Measurements from ENCODE around the gene SMG9. TPM values are rescaled to one million over a fixed set of nuclear protein-coding genes. Genes with fewer than 3 reads are reported as not detected.
"Not testable (repeated sequence)": the region's sequence is repeated elsewhere in the genome, so short reads cannot be mapped to it uniquely, and the experiment has no call there.

SMG9 gene
- total RNA-seq, 5 donors from 2014 or later (not counting 1 experiment from before 2014, with no cell fraction given), result 50.3 to 64.3 (median 56.8) TPM

- no peak for DNase-seq
- Mint-ChIP-seq H3K27me3 (no peaks in the 10 kb centered on the region), H3K36me3 (no peaks in the 10 kb centered on the region), H3K4me3 (no peak overlapping the region), H3K4me1 (no peaks in the 10 kb centered on the region), H3K27ac (no peak overlapping the region), H3K9me3 (no peaks in the 10 kb centered on the region)
- Histone ChIP-seq H3K36me3 (ENCODE audit: control insufficient read depth in 2 of 2, extremely low read depth in 1 of 2, insufficient read depth in 1 of 2, low read length in 1 of 2) (no peaks in the 10 kb centered on the region), H3K4me1 (ENCODE audit: control insufficient read depth in 1 of 2, extremely low read depth in 1 of 2, insufficient read depth in 2 of 2, low read length in 2 of 2) (no peaks in the 10 kb centered on the region), H3K9me3 (no peaks in the 10 kb centered on the region), H3K27ac (ENCODE audit: low read length) (no peak overlapping the region), H3K4me3 (ENCODE audit: control insufficient read depth in 1 of 2, extremely low read depth in 1 of 2, low read length in 1 of 2) (no peak overlapping the region), H3K27me3 (replicated peaks in 1 of 2; ENCODE audit: control insufficient read depth in 2 of 2, extremely low read depth in 1 of 2, insufficient read depth in 2 of 2, low read length in 1 of 2) (peaks cover 0 to 4% of the 10 kb centered on the region in 2 experiments)
- CTCF ChIA-PET, result no interaction called here
- 83% methylated on average over 1 of the region's 2 CpGs for WGBS (ENCODE audit: insufficient coverage)
- POLR2A ChIA-PET, result no interaction called here
- no peak for ATAC-seq (replicated peaks in 1 of 4)
These were observed 70.9 kb downstream of the SMG9 start for GRCh38 chr19:43683905-43684304.

- no peak for ATAC-seq (replicated peaks in 1 of 4)
- Histone ChIP-seq H3K9me3 (no peaks in the 10 kb centered on the region), H3K36me3 (ENCODE audit: control insufficient read depth in 2 of 2, extremely low read depth in 1 of 2, insufficient read depth in 1 of 2, low read length in 1 of 2) (no peaks in the 10 kb centered on the region), H3K27ac (ENCODE audit: low read length) (no peak overlapping the region), H3K4me1 (ENCODE audit: control insufficient read depth in 1 of 2, extremely low read depth in 1 of 2, insufficient read depth in 2 of 2, low read length in 2 of 2) (no peaks in the 10 kb centered on the region), H3K27me3 (replicated peaks in 1 of 2; ENCODE audit: control insufficient read depth in 2 of 2, extremely low read depth in 1 of 2, insufficient read depth in 2 of 2, low read length in 1 of 2) (peaks cover 0 to 4% of the 10 kb centered on the region in 2 experiments), H3K4me3 (ENCODE audit: control insufficient read depth in 1 of 2, extremely low read depth in 1 of 2, low read length in 1 of 2) (no peak overlapping the region)
- Mint-ChIP-seq H3K9me3 (no peaks in the 10 kb centered on the region), H3K36me3 (no peaks in the 10 kb centered on the region), H3K27me3 (no peaks in the 10 kb centered on the region), H3K4me1 (no peaks in the 10 kb centered on the region), H3K4me3 (no peak overlapping the region), H3K27ac (no peak overlapping the region)
- 57% methylated on average over 2 of the region's 11 CpGs for WGBS (ENCODE audit: insufficient coverage)
- POLR2A ChIA-PET, result interaction anchor here in 1 of 2 donors (0.8 kb wide), 1 partner anchor 34 kb away, joined by 3 read pairs; no protein-coding TSS in a partner anchor
- CTCF ChIA-PET, result no interaction called here
- no peak for DNase-seq
These were observed 71.7 kb downstream of the SMG9 start for GRCh38 chr19:43682824-43683661.

- H3K4me3 Mint-ChIP-seq; H3K27me3 Mint-ChIP-seq; CTCF ChIA-PET; ATAC-seq (replicated peaks in 1 of 4); H3K27ac Mint-ChIP-seq; DNase-seq; H3K9me3 ChIP-seq; H3K9me3 Mint-ChIP-seq; H3K27me3 ChIP-seq (replicated peaks in 1 of 2; ENCODE audit: control insufficient read depth in 2 of 2, extremely low read depth in 1 of 2, insufficient read depth in 2 of 2, low read length in 1 of 2); H3K4me3 ChIP-seq (ENCODE audit: control insufficient read depth in 1 of 2, extremely low read depth in 1 of 2, low read length in 1 of 2); H3K36me3 Mint-ChIP-seq; H3K36me3 ChIP-seq (ENCODE audit: control insufficient read depth in 2 of 2, extremely low read depth in 1 of 2, insufficient read depth in 1 of 2, low read length in 1 of 2); H3K4me1 Mint-ChIP-seq; H3K27ac ChIP-seq (ENCODE audit: low read length); H3K4me1 ChIP-seq (ENCODE audit: control insufficient read depth in 1 of 2, extremely low read depth in 1 of 2, insufficient read depth in 2 of 2, low read length in 2 of 2): not testable (repeated sequence)
- WGBS (ENCODE audit: insufficient coverage), result no CpG with 5 or more reads among the region's 5 CpGs
- POLR2A ChIA-PET, result interaction anchor here in 1 of 2 donors (0.8 kb wide), 1 partner anchor 33 kb away, joined by 3 read pairs; no protein-coding TSS in a partner anchor
These were observed 72.5 kb downstream of the SMG9 start for GRCh38 chr19:43682269-43682668.

- Histone ChIP-seq H3K4me1 (ENCODE audit: control insufficient read depth in 1 of 2, extremely low read depth in 1 of 2, insufficient read depth in 2 of 2, low read length in 2 of 2) (no peaks in the 10 kb centered on the region), H3K27ac (ENCODE audit: low read length) (no peak overlapping the region), H3K4me3 (ENCODE audit: control insufficient read depth in 1 of 2, extremely low read depth in 1 of 2, low read length in 1 of 2) (no peak overlapping the region), H3K36me3 (ENCODE audit: control insufficient read depth in 2 of 2, extremely low read depth in 1 of 2, insufficient read depth in 1 of 2, low read length in 1 of 2) (no peaks in the 10 kb centered on the region), H3K27me3 (replicated peaks in 1 of 2; ENCODE audit: control insufficient read depth in 2 of 2, extremely low read depth in 1 of 2, insufficient read depth in 2 of 2, low read length in 1 of 2) (peaks cover 0 to 4% of the 10 kb centered on the region in 2 experiments), H3K9me3 (no peaks in the 10 kb centered on the region)
- DNase-seq (no peak), ATAC-seq (replicated peaks in 1 of 4) (no peak)
- WGBS (ENCODE audit: insufficient coverage), result 73% methylated on average over 5 of the region's 5 CpGs
- Mint-ChIP-seq H3K27ac (no peak overlapping the region), H3K36me3 (no peaks in the 10 kb centered on the region), H3K4me3 (no peak overlapping the region), H3K27me3 (no peaks in the 10 kb centered on the region), H3K4me1 (no peaks in the 10 kb centered on the region), H3K9me3 (no peaks in the 10 kb centered on the region)
- POLR2A ChIA-PET, result interaction anchor here in 1 of 2 donors (0.6 kb wide), 1 partner anchor 22 kb away, joined by 3 read pairs; no protein-coding TSS in a partner anchor
- CTCF ChIA-PET, result no interaction called here
These were observed 72.9 kb downstream of the SMG9 start for GRCh38 chr19:43681821-43682220.

GRCh38 chr19:43678512-43679261 is 76.1 kb downstream of the SMG9 start:
- no CpG with 5 or more reads among the region's 11 CpGs for WGBS (ENCODE audit: insufficient coverage)
- H3K27me3 ChIP-seq (replicated peaks in 1 of 2; ENCODE audit: control insufficient read depth in 2 of 2, extremely low read depth in 1 of 2, insufficient read depth in 2 of 2, low read length in 1 of 2), result peaks cover 0 to 4% of the 10 kb centered on the region in 2 experiments
- Mint-ChIP-seq H3K27ac (no peak overlapping the region), H3K27me3 (no peaks in the 10 kb centered on the region), H3K9me3 (no peaks in the 10 kb centered on the region), H3K4me3 (no peak overlapping the region), H3K4me1 (peaks cover 2 to 11% (median 5%) of the 10 kb centered on the region in 3 donors), H3K36me3 (no peaks in the 10 kb centered on the region)
- ChIA-PET CTCF (no interaction called here), POLR2A (no interaction called here)
- H3K4me3 ChIP-seq (ENCODE audit: control insufficient read depth in 1 of 2, extremely low read depth in 1 of 2, low read length in 1 of 2), result no peak overlapping the region
- DNase-seq (no peak), ATAC-seq (replicated peaks in 1 of 4) (no peak)
- no peaks in the 10 kb centered on the region for H3K4me1 ChIP-seq (ENCODE audit: control insufficient read depth in 1 of 2, extremely low read depth in 1 of 2, insufficient read depth in 2 of 2, low read length in 2 of 2)
- no peak overlapping the region for H3K27ac ChIP-seq (ENCODE audit: low read length)
- no peaks in the 10 kb centered on the region for H3K9me3 ChIP-seq
- no peaks in the 10 kb centered on the region for H3K36me3 ChIP-seq (ENCODE audit: control insufficient read depth in 2 of 2, extremely low read depth in 1 of 2, insufficient read depth in 1 of 2, low read length in 1 of 2)
